HG02970 (cell line): ENCODE results near the gene WRAP73.
"Not testable (repeated sequence)": the region's sequence is repeated elsewhere in the genome, so short reads cannot be mapped to it uniquely, and the experiment has no call there.

Experiments used
- ATAC-seq: cut with Tn5 transposase; IDR thresholded peaks from one replicate; pipeline ENCODE4 v1.9.1; 2021; ENCODE audit warnings: mild to moderate bottlenecking, moderate library complexity, moderate number of reproducible peaks; ENCODE audit not compliant: unreplicated experiment, low FRiP score

Gene WRAP73

GRCh38 chr1:3632716-3633343 lies 17.1 kb downstream of the WRAP73 start:
- no peak for ATAC-seq

- no peak for ATAC-seq
These were observed 17.6 kb downstream of the WRAP73 start for GRCh38 chr1:3632298-3632697.

GRCh38 chr1:3631320-3632260 lies 18.3 kb downstream of the WRAP73 start:
- ATAC-seq, result no peak

GRCh38 chr1:3630914-3631313 lies 19.0 kb downstream of the WRAP73 start:
- ATAC-seq, result no peak

- ATAC-seq, result no peak
These were observed 19.7 kb downstream of the WRAP73 start for GRCh38 chr1:3630161-3630611.

GRCh38 chr1:3629561-3630160 lies 20.2 kb downstream of the WRAP73 start:
- no peak for ATAC-seq

GRCh38 chr1:3628445-3628844 lies 21.5 kb downstream of the WRAP73 start:
- ATAC-seq, result no peak

GRCh38 chr1:3627515-3628253 lies 22.2 kb downstream of the WRAP73 start:
- ATAC-seq, result no peak

GRCh38 chr1:3626025-3626424 lies 23.9 kb downstream of the WRAP73 start:
- ATAC-seq, result no peak

- ATAC-seq, result peak; percentile 7
These were observed 24.6 kb downstream of the WRAP73 start for GRCh38 chr1:3625151-3625907.

GRCh38 chr1:3624200-3625136 lies 25.4 kb downstream of the WRAP73 start, which contains the start of gene TPRG1L:
Gene TPRG1L, plus strand, starts transcription at chr1:3625015. Its CDS starts 58 bp downstream, at chr1:3625073.
- peak; percentile 96 for ATAC-seq

GRCh38 chr1:3623441-3624199 lies 26.3 kb downstream of the WRAP73 start:
- no peak for ATAC-seq

GRCh38 chr1:3622102-3622501 lies 27.8 kb downstream of the WRAP73 start:
- not testable (repeated sequence) for ATAC-seq

GRCh38 chr1:3621151-3621671 lies 28.7 kb downstream of the WRAP73 start:
- not testable (repeated sequence) for ATAC-seq

GRCh38 chr1:3620708-3621107 lies 29.2 kb downstream of the WRAP73 start:
- no peak for ATAC-seq

- ATAC-seq, result no peak
These were observed 30.8 kb downstream of the WRAP73 start for GRCh38 chr1:3618881-3619671.

GRCh38 chr1:3618531-3618880 lies 31.4 kb downstream of the WRAP73 start:
- no peak for ATAC-seq
